WERI-Rb-1 (cell line): ENCODE measurements around the gene GGCX.

Experiments
- DNase-seq: peaks from one replicate; pipeline ENCODE4 v3.0.0-alpha.2; 2020
- H3K27ac ChIP-seq: fragments of 250-450 bp; sonication (Bioruptor Pico); 2 replicates; pipeline ENCODE4 v1.5.1; 2020; ENCODE audit warnings: mild to moderate bottlenecking, moderate library complexity
- H3K27me3 ChIP-seq: fragments of 250-450 bp; sonication (Bioruptor Pico); 2 replicates; pipeline ENCODE4 v1.5.1; 2021; ENCODE audit warnings: mild to moderate bottlenecking, low read depth, moderate library complexity; ENCODE audit not compliant: insufficient read depth, severe bottlenecking
- H3K36me3 ChIP-seq: fragments of 250-450 bp; sonication (Bioruptor Pico); 2 replicates; pipeline ENCODE4 v1.5.1; 2020; ENCODE audit warnings: mild to moderate bottlenecking, moderate library complexity
- H3K4me3 ChIP-seq: 2 replicates; pipeline ENCODE4 v1.5.1; 2011; ENCODE audit warnings: low read depth, mild to moderate bottlenecking, control low read depth, low read length
- H3K9me3 ChIP-seq: fragments of 250-450 bp; sonication (Bioruptor Pico); 2 replicates; pipeline ENCODE4 v1.5.1; 2021; ENCODE audit warnings: mild to moderate bottlenecking, moderate library complexity; ENCODE audit not compliant: severe bottlenecking
- TF ChIP-seq, protein P1 (sequence below): IDR thresholded peaks from 2 replicates; pipeline ENCODE4 v1.5.1; 2011; ENCODE audit warnings: low read depth, mild to moderate bottlenecking, control low read depth, inconsistent platforms, low read length

GGCX gene

DNA sequence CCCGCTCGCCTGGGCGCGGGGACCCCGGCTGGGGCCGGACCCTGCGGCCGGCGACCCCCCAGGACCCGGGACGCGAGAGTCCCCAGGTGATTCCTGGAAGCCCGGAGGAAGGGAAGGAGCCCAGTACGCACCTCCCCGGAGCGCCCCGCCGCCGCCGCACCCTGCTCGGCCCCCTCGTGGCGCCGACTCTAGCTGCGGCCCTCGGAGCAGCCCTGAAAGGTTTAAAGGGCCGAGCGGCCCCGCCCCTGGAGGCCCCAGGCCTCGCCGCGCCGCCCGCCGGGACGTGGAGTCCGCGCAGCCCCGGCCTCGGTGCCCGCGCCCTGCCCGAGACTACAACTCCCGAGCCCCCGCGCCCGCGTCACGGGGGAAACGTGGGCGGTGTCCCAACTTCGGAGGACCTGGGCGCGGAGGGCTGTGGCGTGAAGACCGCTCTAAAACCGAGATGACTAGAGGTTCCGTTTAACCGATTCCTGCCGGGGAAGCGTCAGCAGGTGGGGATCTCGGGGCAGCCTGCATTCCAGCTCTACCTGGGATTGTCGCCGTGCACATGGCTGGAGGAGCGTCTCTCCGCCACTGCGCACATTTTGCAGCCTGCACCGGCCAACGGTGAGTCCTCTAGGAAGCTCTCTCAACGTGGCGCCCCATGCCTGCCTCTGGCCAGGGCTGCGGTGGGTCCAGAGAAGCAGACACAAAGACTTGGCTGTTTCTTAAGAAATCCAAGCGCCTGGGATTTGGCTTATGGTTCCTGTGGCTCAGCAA lies 41.4 kb upstream of the GGCX start, which contains the start of gene TMEM150A:
TMEM150A (minus strand) TSS at position 223 of the 759 bp plus-strand sequence. CDS start 750 bp downstream, outside the sequence.
- DNase-seq = peak; percentile 91
- Histone ChIP-seq H3K36me3 (peaks cover 11% of the 10 kb centered on the region), H3K27ac (no peak within 1 kb of the TSS), H3K27me3 (no peaks in the 10 kb centered on the region), H3K4me3 (peak within 1 kb of the TSS; percentile 56), H3K9me3 (no peaks in the 10 kb centered on the region)
- TF ChIP-seq, protein P1, sequence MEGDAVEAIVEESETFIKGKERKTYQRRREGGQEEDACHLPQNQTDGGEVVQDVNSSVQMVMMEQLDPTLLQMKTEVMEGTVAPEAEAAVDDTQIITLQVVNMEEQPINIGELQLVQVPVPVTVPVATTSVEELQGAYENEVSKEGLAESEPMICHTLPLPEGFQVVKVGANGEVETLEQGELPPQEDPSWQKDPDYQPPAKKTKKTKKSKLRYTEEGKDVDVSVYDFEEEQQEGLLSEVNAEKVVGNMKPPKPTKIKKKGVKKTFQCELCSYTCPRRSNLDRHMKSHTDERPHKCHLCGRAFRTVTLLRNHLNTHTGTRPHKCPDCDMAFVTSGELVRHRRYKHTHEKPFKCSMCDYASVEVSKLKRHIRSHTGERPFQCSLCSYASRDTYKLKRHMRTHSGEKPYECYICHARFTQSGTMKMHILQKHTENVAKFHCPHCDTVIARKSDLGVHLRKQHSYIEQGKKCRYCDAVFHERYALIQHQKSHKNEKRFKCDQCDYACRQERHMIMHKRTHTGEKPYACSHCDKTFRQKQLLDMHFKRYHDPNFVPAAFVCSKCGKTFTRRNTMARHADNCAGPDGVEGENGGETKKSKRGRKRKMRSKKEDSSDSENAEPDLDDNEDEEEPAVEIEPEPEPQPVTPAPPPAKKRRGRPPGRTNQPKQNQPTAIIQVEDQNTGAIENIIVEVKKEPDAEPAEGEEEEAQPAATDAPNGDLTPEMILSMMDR = peak; percentile 16; the same call in 1 of the 2 replicates

DNA sequence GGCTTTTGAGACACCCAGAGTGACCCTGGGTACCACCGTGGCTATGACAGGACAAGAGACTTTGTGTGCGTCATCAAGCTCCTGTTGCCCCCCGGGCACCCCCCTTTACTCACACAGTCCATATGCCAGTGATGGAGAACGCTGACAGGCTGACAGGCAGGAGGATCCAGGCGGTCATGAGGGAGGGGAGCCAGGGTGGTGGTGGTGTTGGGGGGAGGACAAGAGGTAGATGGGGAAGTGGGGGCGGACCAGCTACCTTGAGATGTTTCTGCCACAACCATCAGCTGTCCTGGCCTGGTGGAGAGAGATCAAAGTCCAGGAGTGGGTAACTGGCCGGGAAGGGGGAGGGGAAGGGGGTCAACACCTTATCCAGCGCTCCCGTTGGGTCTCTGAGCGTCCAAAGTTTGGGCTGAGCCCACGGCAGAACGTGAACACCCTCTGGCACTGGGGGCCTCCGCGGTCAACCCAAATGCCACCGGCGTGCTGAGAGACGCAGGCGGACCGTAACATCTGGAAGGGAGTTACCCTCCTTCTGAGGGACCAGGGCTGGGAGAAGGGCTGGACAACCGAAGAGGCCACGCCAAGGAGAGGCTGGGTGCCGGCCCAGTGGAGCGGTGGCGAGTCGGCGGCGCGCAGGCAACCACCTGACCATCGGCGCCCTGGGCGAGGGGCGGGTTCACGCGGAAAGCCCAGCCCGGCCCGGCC lies 40.6 kb upstream of the GGCX start:
- H3K27me3 ChIP-seq = no peaks in the 10 kb centered on the region
- TF ChIP-seq, protein P1 = no peak
- H3K9me3 ChIP-seq = no peaks in the 10 kb centered on the region
- H3K36me3 ChIP-seq = peaks cover 15% of the 10 kb centered on the region
- DNase-seq = peak; percentile 35
- H3K4me3 ChIP-seq = peak overlapping the region; percentile 53
- no peak overlapping the region for H3K27ac ChIP-seq

DNA sequence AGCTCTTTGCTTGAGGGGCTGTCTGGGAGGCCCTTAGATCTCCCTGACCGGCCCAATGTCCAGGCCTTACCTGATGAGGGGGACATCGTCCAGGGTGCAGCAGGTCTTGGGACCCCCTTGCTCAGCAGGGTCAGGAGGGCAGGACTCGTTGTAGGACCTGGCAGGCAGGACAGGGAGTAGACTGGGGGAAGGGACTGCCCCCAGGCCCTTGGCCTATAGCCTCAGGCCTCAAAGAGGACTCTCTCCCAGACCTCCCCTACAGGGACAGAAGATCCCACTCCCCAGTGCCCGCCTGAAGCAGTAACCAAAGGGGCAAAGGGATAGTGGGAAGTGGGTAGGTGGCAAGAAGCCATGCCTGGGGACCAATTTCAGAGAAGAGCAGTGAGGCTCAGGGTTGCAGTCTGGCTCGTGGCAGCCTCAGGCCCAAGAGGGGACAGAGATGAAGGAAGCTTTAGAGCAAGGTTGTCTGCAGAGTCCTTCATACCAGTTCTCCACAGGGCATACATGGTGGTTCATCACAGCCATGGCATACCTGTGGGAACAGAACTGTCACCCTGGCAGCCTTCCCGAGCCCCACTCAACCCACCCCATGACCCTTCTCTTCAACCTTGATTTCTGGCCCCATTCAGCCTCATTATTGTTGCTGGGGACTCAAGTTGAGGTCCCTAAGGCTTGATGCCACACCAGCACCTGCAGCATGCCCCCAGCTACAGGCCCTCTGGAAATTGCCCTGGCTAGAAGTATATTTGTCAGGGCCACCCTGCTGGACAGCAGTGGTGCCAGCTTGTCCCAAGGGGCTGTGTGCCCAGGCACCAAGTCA lies 39.9 kb upstream of the GGCX start:
- Histone ChIP-seq H3K27me3 (no peaks in the 10 kb centered on the region), H3K27ac (no peak overlapping the region), H3K36me3 (peaks cover 18% of the 10 kb centered on the region), H3K4me3 (no peak overlapping the region), H3K9me3 (no peaks in the 10 kb centered on the region)
- no peak for DNase-seq
- TF ChIP-seq, protein P1 = no peak

DNA sequence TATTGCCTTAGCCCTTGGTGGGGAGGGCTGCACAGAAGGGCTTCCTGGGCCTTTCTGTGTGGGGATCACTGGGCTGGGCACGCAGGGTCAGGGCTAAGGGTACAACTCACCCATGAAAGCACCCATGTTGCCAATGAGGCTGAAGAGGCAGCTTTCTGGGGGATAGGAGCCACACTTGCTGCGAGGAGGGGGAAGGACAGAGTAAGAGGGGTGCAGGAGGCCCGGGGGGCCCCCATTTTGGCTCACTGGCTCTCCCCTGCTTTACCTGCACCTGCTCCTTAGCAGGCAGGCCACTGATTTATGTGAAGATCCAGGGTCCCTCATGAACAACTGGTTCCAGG lies 38.9 kb upstream of the GGCX start:
- Histone ChIP-seq H3K4me3 (no peak overlapping the region), H3K36me3 (peaks cover 18% of the 10 kb centered on the region), H3K9me3 (no peaks in the 10 kb centered on the region), H3K27me3 (no peaks in the 10 kb centered on the region), H3K27ac (no peak overlapping the region)
- TF ChIP-seq, protein P1 = no peak
- DNase-seq = no peak

DNA sequence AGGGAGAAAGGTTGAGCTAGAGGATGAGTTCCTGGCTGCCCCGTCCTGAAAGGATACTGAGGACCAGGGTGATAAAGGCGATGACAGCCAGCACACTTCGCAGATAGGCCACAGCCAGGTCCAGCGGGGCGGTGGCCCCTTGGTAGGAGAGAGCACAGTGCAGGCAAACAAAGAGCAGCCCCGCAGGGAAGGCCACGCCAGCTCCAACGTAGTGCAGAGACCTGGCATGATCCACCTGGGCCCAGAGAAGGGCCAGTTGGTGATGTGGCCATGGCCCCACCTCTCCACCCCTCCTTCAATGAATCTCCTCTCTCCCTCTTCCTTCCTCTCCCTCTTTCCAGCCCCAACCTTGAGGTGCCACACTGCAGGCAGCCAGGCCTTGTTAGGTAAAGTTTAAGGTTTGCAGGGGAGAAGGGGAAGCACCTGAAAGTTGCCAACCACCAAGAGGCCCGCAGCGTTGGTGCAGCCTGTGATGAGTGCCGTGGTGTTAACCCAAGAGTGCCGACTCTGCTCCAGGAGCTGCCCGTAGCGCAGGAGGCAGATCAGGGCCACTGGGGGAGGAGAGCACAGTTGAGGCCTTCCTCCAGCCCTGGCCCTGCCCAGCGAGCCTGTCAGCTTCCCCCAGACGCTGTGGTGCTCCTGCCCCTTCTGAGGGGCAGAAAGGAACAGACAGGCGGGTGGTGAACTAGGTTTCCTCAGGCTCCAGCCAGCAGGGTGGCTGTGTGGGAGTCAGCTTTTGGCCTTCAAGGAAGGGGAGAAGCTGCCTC lies 38.4 kb upstream of the GGCX start:
- H3K27ac ChIP-seq = no peak overlapping the region
- H3K4me3 ChIP-seq = no peak overlapping the region
- H3K36me3 ChIP-seq = peaks cover 18% of the 10 kb centered on the region
- no peak for DNase-seq
- H3K9me3 ChIP-seq = no peaks in the 10 kb centered on the region
- H3K27me3 ChIP-seq = no peaks in the 10 kb centered on the region
- TF ChIP-seq, protein P1 = no peak
